Stimulated activated CD8-positive, alpha-beta memory T cell treated with anti-CD3 and anti-CD28 coated beads, Interleukin-4, amount 100 ng/mL, for 24 hours (primary cell): ENCODE results near the gene RNF121.

ENCODE experiments used
- DNase-seq: peaks from one replicate; pipeline ENCODE4 v3.0.0-alpha.2; 2020; ENCODE audit warnings: low read depth

Gene RNF121

DNA sequence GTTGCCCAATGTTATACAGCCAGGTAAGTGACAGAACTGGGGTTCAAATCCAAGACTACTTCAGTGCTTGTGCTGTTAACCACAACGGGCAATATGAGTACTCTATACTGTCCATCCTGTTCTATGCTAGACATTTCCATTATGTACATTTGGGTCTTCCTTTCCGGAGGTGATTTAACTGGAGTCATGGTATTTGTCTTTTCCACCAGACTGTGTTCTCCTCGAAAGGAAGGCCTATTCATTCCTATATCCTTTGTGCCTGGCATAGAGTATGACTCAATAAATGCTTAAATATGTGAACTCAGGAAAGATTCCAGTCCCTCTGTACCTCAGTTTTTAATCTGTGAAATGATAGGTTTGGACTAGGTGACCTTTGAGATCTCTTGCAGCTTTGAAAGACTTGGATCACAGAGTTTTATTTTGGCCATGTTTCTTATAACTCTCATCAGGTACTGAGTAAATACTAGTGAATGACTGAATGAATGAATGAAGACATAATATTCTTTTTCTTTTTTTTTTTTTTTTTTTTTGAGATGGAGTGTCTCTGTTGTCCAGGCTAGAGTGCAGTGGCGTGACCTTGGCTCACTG is 6.6 kb downstream of the RNF121 start:
- DNase-seq: no peak

DNA sequence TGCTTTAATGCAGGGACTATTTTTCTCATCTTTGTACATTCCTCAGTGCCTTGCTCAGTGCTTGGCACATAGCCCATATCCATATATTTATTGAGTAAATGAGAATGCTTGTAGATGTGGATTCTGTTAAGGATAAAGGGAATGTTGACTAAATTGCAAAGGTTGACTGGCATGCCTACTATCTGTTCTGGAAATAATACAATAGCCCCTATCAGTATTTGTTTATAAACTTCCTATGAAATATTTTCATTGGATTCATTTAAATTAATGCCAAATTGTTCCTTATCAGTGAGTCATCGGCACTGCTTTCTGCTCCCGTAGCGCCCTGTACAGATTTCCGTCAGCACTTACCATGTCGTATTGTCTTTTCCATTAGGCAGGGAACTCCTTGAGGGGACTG is 8.0 kb downstream of the RNF121 start:
- no peak for DNase-seq

DNA sequence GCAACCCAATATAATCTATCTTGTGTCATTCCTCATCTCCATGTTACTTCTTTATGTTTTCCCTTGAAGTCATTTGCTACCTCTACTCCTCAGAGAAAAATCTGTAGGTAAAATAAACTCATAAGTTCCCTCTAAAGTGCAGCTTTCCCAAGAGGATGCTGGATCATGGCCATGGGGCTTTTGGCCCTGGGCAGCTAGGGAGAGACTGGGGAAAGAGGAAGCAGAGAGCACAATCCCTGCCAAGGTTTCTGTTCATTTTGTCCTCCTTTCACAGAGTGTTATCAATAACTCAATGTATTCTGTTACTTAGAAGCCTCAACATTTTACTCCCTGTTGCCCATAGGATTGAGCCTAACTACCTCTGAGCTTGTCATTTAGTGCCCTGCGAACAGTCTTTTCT is 9.0 kb downstream of the RNF121 start:
- no peak for DNase-seq

DNA sequence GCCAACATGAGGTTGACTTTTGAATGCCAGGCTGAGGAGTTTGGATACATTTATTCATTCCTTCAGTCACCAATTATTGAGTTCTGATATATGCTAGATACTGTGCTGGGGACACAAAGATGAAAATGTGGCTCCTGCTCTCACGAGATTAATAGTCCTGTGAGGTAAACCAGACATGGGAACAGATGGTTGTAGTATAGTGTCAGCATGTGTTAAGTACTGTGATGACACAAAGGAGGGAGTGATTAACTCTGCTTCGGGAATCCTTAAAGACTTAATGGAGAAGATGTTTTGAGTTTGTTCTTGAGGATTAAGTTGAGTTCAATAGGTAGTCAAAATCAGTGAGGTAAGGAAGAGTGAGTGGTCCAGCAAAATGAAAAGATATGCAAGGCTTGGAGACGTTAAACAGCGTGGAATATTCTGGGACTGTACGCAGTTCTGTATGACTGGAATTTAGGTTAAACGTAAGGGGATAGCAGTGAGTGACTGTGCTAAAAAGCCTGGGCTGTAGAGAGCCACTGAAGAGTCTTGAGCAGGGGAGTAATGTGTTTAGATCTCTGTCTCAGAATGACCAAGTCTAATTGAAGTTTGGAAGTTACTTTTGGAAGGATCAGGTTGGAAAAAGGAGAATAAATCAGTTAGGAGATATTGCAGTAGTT is 11.8 kb downstream of the RNF121 start:
- DNase-seq: no peak

DNA sequence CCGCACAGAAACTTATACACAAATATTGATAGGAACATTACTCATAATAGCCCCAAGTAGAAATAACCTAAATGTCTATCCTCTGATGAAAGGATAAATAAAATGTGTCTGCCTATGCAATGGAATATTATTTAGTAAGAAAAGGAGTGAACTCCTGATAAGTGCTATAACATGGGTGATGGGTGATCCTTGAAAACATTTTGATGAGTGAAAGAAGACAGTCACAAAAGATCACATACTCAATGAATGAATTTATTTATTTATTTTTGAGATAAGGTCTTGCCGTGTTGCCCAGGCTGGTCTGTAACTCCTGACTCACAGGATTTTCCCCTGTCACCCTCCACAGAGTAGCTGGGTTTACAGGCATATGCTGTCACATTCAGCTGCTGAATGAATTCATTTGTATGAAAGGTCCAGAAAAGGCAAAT is 17.3 kb downstream of the RNF121 start:
- DNase-seq: no peak

DNA sequence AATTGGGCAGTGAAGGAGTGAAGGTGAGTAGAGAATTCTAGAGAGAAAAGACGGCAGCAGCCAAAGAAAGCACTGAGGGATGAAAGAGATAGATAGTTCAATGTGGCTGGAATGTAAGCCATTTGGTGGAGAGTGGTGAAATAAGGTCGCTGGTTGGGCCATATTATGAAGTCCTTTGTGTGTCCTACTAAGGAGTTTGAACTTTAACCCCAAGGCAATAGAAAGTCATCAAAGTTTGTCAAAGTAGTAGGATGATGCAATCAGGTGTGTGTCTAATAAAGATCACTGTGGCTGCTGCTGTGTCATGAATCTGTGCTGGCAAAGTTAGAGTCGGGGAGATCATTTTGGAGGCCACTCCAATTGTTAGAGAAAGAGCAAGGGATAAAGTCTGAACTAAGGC is 18.7 kb downstream of the RNF121 start:
- no peak for DNase-seq

DNA sequence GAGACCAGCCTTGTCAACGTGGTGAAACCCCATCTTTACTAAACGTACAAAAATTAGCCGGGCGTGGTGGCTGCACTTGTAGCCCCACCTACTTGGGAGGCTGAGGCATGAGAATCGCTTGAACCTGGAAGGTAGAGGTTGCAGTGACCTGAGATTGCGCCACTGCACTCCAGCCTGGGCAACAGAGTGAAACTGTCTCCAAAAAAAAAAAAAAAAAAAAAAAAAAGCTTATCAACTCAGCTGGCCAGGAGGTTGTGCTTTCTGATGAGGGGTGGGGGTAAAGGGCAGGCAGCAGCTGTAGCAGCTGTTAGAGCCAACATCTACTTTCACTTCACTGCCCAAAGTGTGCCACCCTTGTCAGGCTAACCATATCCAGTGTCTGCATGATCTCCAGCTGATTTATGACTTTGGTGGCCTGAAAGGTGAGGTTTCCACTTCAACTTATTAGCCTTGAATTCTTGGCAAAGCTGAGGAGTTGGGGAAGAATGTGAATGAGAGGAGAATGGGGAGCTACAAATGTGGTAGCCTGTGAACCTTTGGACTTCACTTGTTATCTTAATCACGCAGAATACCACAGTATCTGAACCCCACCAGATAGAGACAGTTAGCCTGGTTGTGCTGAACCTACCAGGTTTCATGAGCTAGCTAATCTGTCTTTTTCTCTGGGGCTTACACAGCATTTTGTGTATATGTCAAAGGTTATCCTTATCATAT is 19.6 kb downstream of the RNF121 start:
- DNase-seq: no peak

DNA sequence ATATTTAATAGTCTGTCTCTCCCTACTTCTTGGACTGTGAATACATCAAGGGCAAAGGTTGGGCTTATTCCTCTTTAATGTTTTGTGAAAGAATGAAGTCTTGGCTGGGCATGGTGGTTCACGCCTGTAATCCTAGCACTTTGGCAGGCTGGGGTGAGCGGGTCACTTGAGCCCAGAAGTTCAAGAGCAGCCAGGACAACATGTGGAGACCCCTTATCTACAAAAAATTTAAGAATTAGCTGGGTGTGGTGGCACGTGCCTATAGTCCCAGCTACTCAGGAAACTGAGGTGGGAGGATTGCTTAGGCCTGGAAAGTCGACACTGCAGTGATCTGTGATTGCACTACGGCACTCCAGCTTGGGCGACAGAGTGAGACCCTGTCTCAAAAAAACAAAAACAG is 20.2 kb downstream of the RNF121 start:
- no peak for DNase-seq

DNA sequence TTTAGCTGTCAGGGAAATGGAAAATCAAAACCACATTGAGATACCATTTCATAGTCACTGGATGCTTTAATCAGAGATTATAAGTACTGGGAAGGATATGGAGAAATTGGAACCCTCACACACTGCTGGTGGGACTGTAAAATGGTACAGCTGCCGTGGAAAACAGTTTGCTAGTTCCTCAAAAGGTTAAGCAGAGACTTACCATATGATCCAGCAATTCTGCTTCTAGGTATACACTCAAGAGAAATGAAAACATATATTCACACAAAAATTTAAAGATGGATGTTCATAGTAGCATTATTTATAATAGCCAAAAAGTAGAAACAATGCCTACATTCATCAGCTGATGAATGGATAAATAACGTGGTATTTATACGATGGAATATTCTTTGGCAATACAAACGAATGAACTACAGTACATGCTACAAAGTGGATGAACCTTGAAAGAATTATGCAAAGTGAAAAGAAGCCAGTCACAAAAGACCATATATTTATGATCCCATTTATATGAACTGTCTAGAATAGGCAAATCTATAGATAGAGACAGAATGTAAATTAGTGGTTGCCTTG is 23.0 kb downstream of the RNF121 start:
- DNase-seq: no peak

DNA sequence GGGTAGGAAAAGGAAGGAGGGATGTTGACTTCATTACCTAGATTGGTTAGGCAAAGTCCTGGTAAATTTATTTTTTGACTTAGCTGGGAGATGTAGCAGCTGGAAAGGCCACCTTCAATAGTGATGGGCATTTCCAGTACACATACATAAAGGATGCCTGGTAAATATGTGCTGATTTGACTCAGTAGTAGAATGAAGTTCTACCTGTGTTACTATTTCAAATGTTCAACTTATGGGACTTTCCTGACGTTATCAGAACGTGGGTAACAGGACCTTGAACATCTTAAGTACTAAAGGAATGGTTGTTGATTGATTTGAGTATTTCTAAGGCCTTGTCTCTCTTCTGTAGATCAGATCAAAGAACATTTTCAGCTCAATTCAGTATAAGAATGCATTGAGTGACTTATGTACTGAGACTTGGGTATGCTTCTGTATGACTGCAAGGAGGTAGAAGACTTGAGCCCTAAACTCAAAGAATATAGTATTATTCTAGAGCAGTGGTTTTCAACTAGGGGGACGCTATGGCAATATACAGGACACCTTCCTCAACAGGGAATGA is 27.1 kb downstream of the RNF121 start:
- DNase-seq: no peak

DNA sequence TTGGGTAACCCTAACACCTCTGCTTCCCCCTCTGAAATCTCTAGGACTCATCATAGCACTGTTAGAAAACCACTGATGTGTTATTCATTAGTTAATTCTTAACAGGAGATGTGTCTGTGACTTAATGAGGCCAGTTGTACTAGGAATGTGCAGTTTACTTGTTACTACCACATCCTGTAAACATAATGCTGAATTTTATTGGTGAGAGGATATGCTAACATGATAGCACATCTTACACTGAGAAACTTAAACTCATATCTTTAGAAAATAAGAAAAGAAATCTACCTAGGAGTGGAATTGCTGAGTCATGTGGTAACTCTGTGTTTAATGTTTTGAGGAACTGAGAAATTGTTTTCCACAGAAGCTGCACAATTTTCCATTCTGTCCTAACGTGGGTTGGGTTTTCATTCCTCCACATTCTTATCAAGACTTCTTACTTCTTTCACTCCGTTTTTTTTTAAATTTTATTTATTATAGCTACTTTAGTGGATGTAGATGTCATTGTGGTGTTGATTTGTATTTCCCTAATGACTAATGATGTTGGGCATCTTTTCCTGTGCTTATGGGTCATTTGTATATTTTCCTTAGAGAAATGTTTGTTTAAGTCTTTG is 33.7 kb downstream of the RNF121 start:
- no peak for DNase-seq

DNA sequence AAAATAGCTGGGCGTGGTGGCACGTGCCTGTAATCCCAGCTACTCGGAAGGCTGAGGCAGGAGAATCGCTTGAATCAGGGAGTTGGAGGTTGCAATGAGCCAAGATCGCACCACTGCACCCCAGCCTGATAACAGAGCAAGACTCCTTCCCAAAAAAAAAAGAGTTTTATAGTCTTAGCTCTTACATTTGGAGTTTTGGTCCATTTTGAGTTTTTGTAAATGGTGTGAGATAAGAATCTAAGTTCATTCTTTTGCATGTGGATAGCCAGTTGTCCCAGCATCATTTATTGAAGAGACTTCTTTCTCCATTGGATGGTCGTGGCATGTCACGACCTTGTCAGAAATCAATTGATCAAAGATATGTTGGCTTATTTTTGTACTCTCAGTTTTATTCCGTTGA is 34.6 kb downstream of the RNF121 start:
- DNase-seq: no peak

DNA sequence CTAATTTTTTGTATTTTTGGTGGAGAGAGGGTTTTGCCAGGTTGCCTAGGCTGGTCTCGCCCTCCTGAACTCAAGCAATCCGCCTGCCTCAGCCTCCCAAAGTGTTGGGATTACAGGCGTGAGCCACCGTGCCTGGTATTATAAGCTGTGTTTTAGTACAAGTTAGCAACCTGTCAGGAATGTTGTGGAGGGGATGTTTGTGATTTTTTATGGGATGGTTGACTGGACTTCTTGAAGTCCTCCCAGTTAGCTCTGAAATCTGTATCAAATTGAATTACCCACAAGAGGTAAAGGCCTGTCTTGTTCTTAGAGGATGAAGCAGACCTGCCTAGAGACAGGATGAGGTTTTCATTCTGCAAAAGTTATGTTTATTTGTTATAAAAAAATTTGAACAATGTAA is 35.8 kb downstream of the RNF121 start:
- no peak for DNase-seq

DNA sequence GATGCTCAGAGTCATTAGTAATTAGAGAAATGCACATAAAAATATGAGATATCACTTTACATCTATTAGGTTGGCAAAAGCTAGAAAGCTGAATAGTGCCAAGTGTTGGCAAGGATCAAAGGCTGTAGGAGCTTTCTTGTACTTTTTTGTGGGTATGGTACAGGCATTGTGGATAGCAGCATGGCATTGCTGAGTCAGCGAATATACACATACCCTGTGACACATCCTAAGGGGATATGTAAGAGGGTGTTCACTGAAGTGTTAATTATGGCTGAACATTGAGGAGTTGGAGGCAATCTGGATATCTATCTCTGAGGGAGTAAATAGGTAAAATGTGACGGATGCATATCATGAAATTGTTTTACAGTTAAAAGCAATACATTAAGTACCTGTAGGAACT is 42.8 kb downstream of the RNF121 start:
- DNase-seq: no peak

DNA sequence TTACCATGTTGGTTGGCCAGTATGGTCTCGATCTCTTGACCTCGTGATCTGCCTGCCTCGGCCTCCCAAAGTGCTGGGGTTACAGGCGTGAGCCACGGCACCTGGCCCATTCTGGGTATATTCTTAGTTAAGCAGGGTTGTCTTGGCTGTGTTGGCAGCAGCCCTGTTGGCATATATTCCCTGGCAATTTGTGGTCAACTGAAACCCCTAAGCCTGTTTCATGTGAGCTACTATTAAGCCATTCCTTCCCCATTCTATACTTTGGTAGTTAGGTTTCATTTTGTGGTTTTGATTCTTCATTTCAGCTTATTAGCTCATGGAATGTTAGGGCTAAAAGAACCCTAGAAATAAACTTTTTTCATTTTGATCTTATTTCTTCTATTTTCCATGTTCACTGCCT is 47.7 kb downstream of the RNF121 start:
- no peak for DNase-seq

DNA sequence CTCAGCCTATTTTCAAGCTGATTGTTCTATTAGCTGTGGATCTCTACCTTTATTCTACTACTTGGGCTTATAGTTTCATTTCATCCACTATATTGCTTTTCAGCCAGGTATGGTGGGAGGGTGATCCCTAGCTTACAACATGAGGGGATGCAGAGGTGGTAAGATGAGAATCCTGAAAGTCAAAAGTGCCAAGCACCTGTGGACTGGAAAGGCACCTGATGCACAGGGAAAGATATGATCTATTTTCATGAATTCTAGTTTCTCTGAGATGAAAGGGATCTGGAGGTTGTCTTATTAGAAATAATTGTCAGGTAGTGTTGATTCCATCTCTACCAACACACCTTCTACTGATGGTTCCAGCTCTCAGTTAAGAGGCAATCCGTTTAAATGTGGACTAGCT is 48.2 kb downstream of the RNF121 start:
- no peak for DNase-seq

DNA sequence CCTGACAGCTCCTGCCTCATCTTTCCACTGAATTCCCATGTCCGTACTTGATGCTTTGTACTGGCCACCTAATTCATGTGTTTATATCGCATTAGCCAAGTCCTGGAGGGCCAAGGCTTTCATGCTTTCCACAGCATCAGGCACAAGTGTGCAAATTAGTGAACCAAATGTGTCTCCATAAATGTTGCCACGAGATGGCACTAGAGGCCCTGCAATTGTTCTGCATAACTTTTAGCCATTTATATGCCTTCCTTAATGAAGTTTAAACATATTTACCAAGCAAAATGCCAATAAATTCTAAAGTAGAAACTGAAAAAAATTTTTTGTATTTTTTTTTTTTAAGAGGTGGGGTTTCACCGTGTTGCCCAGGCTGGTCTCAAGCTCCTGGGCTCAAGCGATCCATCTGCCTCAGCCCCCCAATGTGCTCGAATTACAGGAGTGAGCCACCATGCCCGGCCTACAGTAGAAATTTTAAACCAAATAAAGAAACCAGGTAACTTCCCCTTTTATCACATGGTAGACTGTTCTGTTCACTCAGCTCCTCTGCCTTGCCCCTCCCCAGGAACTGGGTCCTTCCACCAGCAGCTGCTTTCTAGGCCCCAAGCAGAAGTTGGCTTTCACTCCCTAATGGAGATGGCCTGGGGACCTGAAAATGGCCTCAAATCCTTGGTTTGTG is 49.0 kb downstream of the RNF121 start:
- DNase-seq: peak; percentile 15

DNA sequence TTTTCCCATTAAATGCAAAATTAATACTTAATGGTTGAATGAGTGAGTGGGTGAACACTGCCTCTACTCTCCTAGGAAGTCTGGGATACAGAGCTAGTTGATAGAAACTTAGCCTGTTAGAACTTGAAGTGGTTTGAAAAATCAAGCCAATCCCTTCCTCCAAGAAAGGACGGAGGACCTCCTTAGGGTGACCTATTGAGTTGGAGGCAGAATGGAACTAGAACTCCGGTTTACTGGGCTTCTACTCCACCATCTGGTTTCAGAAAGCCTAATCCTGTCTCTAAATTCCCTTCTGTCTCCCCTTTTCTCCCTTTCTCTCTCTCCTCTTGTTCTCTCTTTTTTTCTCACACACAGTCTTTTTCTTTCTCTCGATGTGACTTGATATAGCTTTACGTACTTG is 50.2 kb downstream of the RNF121 start:
- DNase-seq: no peak

DNA sequence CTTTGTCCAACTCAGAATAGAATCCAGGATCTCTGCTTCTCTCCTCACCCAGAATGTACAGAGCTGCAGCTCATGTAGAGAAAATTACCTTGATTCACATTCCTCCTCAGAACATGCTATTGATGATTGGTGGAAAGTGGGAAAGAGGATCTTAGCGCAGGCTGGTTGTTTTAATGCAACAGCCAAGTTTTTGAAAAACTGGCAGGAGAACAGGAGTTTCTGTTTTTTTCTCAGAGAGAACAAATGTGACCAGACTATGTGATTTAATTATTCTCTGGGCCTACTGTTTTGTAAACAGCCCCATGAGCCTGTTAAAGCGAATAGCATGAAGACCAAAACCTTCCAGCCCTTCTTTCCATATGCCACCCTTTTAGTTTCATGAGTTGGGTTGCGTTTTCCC is 50.8 kb downstream of the RNF121 start:
- no peak for DNase-seq

DNA sequence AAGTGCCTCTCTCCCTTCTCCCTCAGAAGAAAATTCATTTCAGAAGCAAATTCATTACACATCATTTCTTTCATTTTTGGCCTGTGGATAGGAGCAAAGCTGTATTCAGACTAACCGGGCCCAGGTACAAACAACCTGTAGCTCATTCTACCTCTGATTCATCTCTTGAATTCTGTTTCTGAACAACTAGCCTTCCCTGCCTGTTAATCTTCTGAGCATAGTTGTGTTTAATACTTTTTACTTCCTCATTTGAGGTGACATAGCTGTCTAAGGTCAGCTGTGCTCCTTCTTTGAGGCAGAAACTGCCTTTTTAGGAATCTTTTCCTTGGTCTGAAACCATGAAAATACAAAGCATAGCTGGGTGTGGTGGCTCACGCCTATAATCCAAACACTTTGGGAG is 57.3 kb downstream of the RNF121 start:
- DNase-seq: no peak

DNA sequence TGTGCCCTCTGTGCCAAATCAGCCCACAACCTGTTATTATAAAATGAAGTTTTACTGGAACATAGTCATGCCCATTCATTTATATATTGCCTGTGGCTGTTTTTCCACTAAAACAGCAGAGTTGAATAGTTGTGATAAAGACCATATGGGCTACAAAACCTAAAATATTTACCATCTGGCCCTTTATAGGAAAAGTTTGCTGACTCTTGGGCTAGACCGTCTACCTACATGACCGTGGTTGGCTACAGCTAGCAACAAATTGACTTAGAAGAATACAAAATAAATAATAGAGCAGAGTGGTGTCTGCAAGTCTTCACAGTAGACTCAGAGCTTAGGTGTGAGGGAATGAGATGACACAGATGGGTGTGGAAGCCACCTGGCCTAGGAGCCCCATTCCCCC is 58.7 kb downstream of the RNF121 start:
- DNase-seq: no peak

DNA sequence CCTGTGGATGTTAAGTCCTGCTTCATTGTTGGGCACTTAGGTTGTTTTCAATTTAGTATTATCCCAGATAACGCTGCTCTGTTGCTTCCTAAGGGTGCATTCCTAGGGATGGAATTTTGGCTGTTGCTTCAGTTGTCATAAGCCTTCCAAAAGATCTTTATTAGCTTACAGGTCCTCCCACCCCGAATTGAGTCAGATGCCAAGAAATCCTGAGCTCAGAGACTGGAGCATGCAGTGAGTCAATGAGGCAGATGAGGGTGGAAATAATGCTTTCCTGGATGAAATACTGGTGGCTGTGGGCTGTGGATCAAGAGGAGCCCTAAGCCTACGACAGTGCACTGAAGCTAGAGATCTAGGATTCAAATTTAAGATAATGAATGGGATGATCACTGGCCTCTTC is 59.2 kb downstream of the RNF121 start:
- DNase-seq: no peak
